IPS-18a (cell line): Measurements from ENCODE around the gene SLC1A3.

Experiments
- H3K27ac ChIP-seq: one replicate; pipeline ENCODE4 v1.5.1; 2013; ENCODE audit warnings: low read length
- H3K27me3 ChIP-seq: one replicate; pipeline ENCODE4 v1.6.1; 2013; ENCODE audit warnings: mild to moderate bottlenecking, low read length; ENCODE audit not compliant: control insufficient read depth, insufficient read depth
- H3K36me3 ChIP-seq: one replicate; pipeline ENCODE4 v1.6.1; 2013; ENCODE audit warnings: low read depth, low read length; ENCODE audit not compliant: control insufficient read depth
- H3K4me1 ChIP-seq: one replicate; pipeline ENCODE4 v1.6.1; 2013; ENCODE audit warnings: low read depth, low read length; ENCODE audit not compliant: control insufficient read depth
- H3K4me3 ChIP-seq: one replicate; pipeline ENCODE4 v1.5.1; 2013; ENCODE audit warnings: low read length
- H3K9ac ChIP-seq: one replicate; pipeline ENCODE4 v1.6.1; 2013; ENCODE audit warnings: mild to moderate bottlenecking, low read length, moderate library complexity
- H3K9me3 ChIP-seq: one replicate; pipeline ENCODE4 v1.6.1; 2013; ENCODE audit warnings: low read depth, low read length; ENCODE audit not compliant: control insufficient read depth

Gene SLC1A3

GRCh38 chr5:36661456-36662220 is 55.2 kb downstream of the SLC1A3 start:
- Histone ChIP-seq H3K36me3 (no peaks in the 10 kb centered on the region), H3K27ac (no peak overlapping the region), H3K4me3 (no peak overlapping the region), H3K27me3 (no peaks in the 10 kb centered on the region), H3K9ac (no peak overlapping the region), H3K9me3 (no peaks in the 10 kb centered on the region), H3K4me1 (no peaks in the 10 kb centered on the region)

- no peak overlapping the region for H3K4me3 ChIP-seq
- no peak overlapping the region for H3K9ac ChIP-seq
- no peaks in the 10 kb centered on the region for H3K4me1 ChIP-seq
- no peak overlapping the region for H3K27ac ChIP-seq
- no peaks in the 10 kb centered on the region for H3K27me3 ChIP-seq
- no peaks in the 10 kb centered on the region for H3K36me3 ChIP-seq
- H3K9me3 ChIP-seq, result no peaks in the 10 kb centered on the region
Observed at GRCh38 chr5:36662291-36662851, 56.0 kb downstream of the SLC1A3 start.

GRCh38 chr5:36664766-36665165 is 58.4 kb downstream of the SLC1A3 start:
- Histone ChIP-seq H3K9me3 (no peaks in the 10 kb centered on the region), H3K36me3 (no peaks in the 10 kb centered on the region), H3K4me1 (no peaks in the 10 kb centered on the region), H3K4me3 (no peak overlapping the region), H3K27me3 (no peaks in the 10 kb centered on the region), H3K9ac (no peak overlapping the region), H3K27ac (no peak overlapping the region)

GRCh38 chr5:36665628-36666027 is 59.2 kb downstream of the SLC1A3 start:
- Histone ChIP-seq H3K9ac (no peak overlapping the region), H3K4me1 (no peaks in the 10 kb centered on the region), H3K9me3 (no peaks in the 10 kb centered on the region), H3K27me3 (no peaks in the 10 kb centered on the region), H3K27ac (no peak overlapping the region), H3K4me3 (no peak overlapping the region), H3K36me3 (no peaks in the 10 kb centered on the region)

- Histone ChIP-seq H3K9ac (no peak overlapping the region), H3K9me3 (no peaks in the 10 kb centered on the region), H3K4me3 (no peak overlapping the region), H3K27me3 (no peaks in the 10 kb centered on the region), H3K27ac (no peak overlapping the region), H3K36me3 (peaks cover under 1% of the 10 kb centered on the region), H3K4me1 (no peaks in the 10 kb centered on the region)
Observed at GRCh38 chr5:36666274-36666673, 59.9 kb downstream of the SLC1A3 start.

- Histone ChIP-seq H3K4me3 (no peak overlapping the region), H3K9ac (no peak overlapping the region), H3K9me3 (no peaks in the 10 kb centered on the region), H3K36me3 (peaks cover 4% of the 10 kb centered on the region), H3K4me1 (no peaks in the 10 kb centered on the region), H3K27ac (no peak overlapping the region), H3K27me3 (no peaks in the 10 kb centered on the region)
Observed at GRCh38 chr5:36666986-36667385, 60.6 kb downstream of the SLC1A3 start.

GRCh38 chr5:36667824-36668223 is 61.4 kb downstream of the SLC1A3 start:
- H3K27me3 ChIP-seq, result no peaks in the 10 kb centered on the region
- H3K4me1 ChIP-seq, result no peaks in the 10 kb centered on the region
- no peak overlapping the region for H3K9ac ChIP-seq
- H3K9me3 ChIP-seq, result no peaks in the 10 kb centered on the region
- no peak overlapping the region for H3K4me3 ChIP-seq
- H3K27ac ChIP-seq, result no peak overlapping the region
- peaks cover 13% of the 10 kb centered on the region for H3K36me3 ChIP-seq

GRCh38 chr5:36669015-36669651 is 62.7 kb downstream of the SLC1A3 start:
- Histone ChIP-seq H3K9me3 (no peaks in the 10 kb centered on the region), H3K9ac (no peak overlapping the region), H3K27ac (no peak overlapping the region), H3K27me3 (no peaks in the 10 kb centered on the region), H3K4me3 (no peak overlapping the region), H3K4me1 (no peaks in the 10 kb centered on the region), H3K36me3 (peaks cover 25% of the 10 kb centered on the region)

- H3K36me3 ChIP-seq, result peaks cover 30% of the 10 kb centered on the region
- no peak overlapping the region for H3K27ac ChIP-seq
- H3K9me3 ChIP-seq, result no peaks in the 10 kb centered on the region
- H3K4me1 ChIP-seq, result no peaks in the 10 kb centered on the region
- H3K27me3 ChIP-seq, result no peaks in the 10 kb centered on the region
- H3K4me3 ChIP-seq, result no peak overlapping the region
- no peak overlapping the region for H3K9ac ChIP-seq
Observed at GRCh38 chr5:36670548-36670947, 64.1 kb downstream of the SLC1A3 start.

GRCh38 chr5:36675282-36675681 is 68.9 kb downstream of the SLC1A3 start:
- Histone ChIP-seq H3K27ac (no peak overlapping the region), H3K36me3 (peaks cover 62% of the 10 kb centered on the region), H3K9me3 (no peaks in the 10 kb centered on the region), H3K9ac (no peak overlapping the region), H3K4me1 (no peaks in the 10 kb centered on the region), H3K27me3 (no peaks in the 10 kb centered on the region), H3K4me3 (no peak overlapping the region)

GRCh38 chr5:36679221-36679989 is 73.0 kb downstream of the SLC1A3 start:
- H3K9me3 ChIP-seq, result no peaks in the 10 kb centered on the region
- no peak overlapping the region for H3K27ac ChIP-seq
- H3K27me3 ChIP-seq, result no peaks in the 10 kb centered on the region
- H3K4me3 ChIP-seq, result no peak overlapping the region
- H3K9ac ChIP-seq, result no peak overlapping the region
- peaks cover 52% of the 10 kb centered on the region for H3K36me3 ChIP-seq
- no peaks in the 10 kb centered on the region for H3K4me1 ChIP-seq
